HG03457 (cell line): ENCODE data around the gene BLACAT1.

ENCODE experiments used
- ATAC-seq: cut with Tn5 transposase; IDR thresholded peaks from one replicate; pipeline ENCODE4 v1.9.1; 2021; ENCODE audit warnings: moderate number of reproducible peaks; ENCODE audit not compliant: unreplicated experiment

Gene BLACAT1

GRCh38 chr1:205456868-205457745, 1.3 kb upstream of the BLACAT1 start:
- no peak for ATAC-seq

GRCh38 chr1:205456383-205456867, 580 bp upstream of the BLACAT1 start:
- no peak for ATAC-seq

- no peak for ATAC-seq
Observed at GRCh38 chr1:205454903-205455335, 926 bp downstream of the BLACAT1 start.

- ATAC-seq: no peak
Observed at GRCh38 chr1:205453466-205453865, 2.4 kb downstream of the BLACAT1 start.

- no peak for ATAC-seq
Observed at GRCh38 chr1:205452933-205453332, 2.9 kb downstream of the BLACAT1 start.

- ATAC-seq: no peak
Observed at GRCh38 chr1:205452364-205452763, 3.5 kb downstream of the BLACAT1 start.

GRCh38 chr1:205451759-205452164, 4.1 kb downstream of the BLACAT1 start:
- no peak for ATAC-seq

- ATAC-seq: no peak
Observed at GRCh38 chr1:205451202-205451601, 4.6 kb downstream of the BLACAT1 start.

GRCh38 chr1:205450448-205450847, 5.4 kb downstream of the BLACAT1 start:
- ATAC-seq: no peak

GRCh38 chr1:205449750-205450443, 5.9 kb downstream of the BLACAT1 start:
- no peak for ATAC-seq

GRCh38 chr1:205449254-205449749, 6.5 kb downstream of the BLACAT1 start:
- ATAC-seq: no peak

- no peak for ATAC-seq
Observed at GRCh38 chr1:205448540-205449253, 7.1 kb downstream of the BLACAT1 start.

GRCh38 chr1:205447457-205448341, 8.1 kb downstream of the BLACAT1 start:
- ATAC-seq: no peak

GRCh38 chr1:205446828-205447227, 9.0 kb downstream of the BLACAT1 start:
- ATAC-seq: no peak

- ATAC-seq: no peak
Observed at GRCh38 chr1:205445646-205445935, 10.3 kb downstream of the BLACAT1 start.

- ATAC-seq: no peak
Observed at GRCh38 chr1:205444931-205445645, 10.8 kb downstream of the BLACAT1 start.

GRCh38 chr1:205444300-205444930, 11.4 kb downstream of the BLACAT1 start:
- no peak for ATAC-seq

GRCh38 chr1:205443585-205444299, 12.1 kb downstream of the BLACAT1 start:
- ATAC-seq: no peak
